GM23248 (cell line): Measurements from ENCODE around the gene SH3D19. TPM values are rescaled to one million over a fixed set of nuclear protein-coding genes. Genes with fewer than 3 reads are reported as not detected.

Experiments used
- DNase-seq: peaks from one replicate; pipeline ENCODE4 v3.0.0-alpha.2; 2015
- H2AFZ ChIP-seq: fragments of 200-600 bp; sonication (generic); 2 replicates; pipeline ENCODE4 v1.6.1; 2016; ENCODE audit warnings: antibody characterized with exemption
- H3F3A ChIP-seq: fragments of 200-600 bp; sonication (generic); 2 replicates; pipeline ENCODE4 v1.6.1; 2016; ENCODE audit warnings: mild to moderate bottlenecking, antibody characterized with exemption, mixed run types; ENCODE audit not compliant: insufficient read depth
- H3K27ac ChIP-seq: fragments of 200-600 bp; sonication (generic); 2 replicates; pipeline ENCODE4 v1.5.1; 2016; ENCODE audit warnings: mild to moderate bottlenecking
- H3K27me3 ChIP-seq: fragments of 200-600 bp; sonication (generic); replicated peaks from 2 replicates; pipeline ENCODE4 v1.6.1; 2016; ENCODE audit warnings: mild to moderate bottlenecking; ENCODE audit not compliant: insufficient read depth
- H3K36me3 ChIP-seq: fragments of 200-600 bp; sonication (generic); 2 replicates; pipeline ENCODE4 v1.6.1; 2016; ENCODE audit warnings: low read depth, mild to moderate bottlenecking
- H3K4me1 ChIP-seq: fragments of 200-600 bp; sonication (generic); 2 replicates; pipeline ENCODE4 v1.6.1; 2016; ENCODE audit warnings: mild to moderate bottlenecking; ENCODE audit not compliant: insufficient read depth
- H3K4me2 ChIP-seq: fragments of 200-600 bp; sonication (generic); one replicate; pipeline ENCODE4 v1.6.1; 2016; ENCODE audit warnings: mild to moderate bottlenecking; ENCODE audit not compliant: unreplicated experiment
- H3K4me3 ChIP-seq: fragments of 200-600 bp; sonication (generic); 2 replicates; pipeline ENCODE4 v1.5.1; 2016; ENCODE audit warnings: mild to moderate bottlenecking
- H3K79me2 ChIP-seq: fragments of 200-600 bp; sonication (generic); 2 replicates; pipeline ENCODE4 v1.6.1; 2016; ENCODE audit warnings: mild to moderate bottlenecking; ENCODE audit not compliant: insufficient read depth
- H3K9ac ChIP-seq: fragments of 200-600 bp; sonication (generic); 2 replicates; pipeline ENCODE4 v1.6.1; 2016; ENCODE audit warnings: mild to moderate bottlenecking
- H3K9me2 ChIP-seq: fragments of 200-600 bp; sonication (generic); 2 replicates; pipeline ENCODE4 v1.6.1; 2016; ENCODE audit warnings: mixed run types, mild to moderate bottlenecking, moderate library complexity; ENCODE audit not compliant: insufficient read depth
- H3K9me3 ChIP-seq: fragments of 200-600 bp; sonication (generic); one replicate; pipeline ENCODE4 v1.6.1; 2017; ENCODE audit warnings: low read depth
- H4K20me1 ChIP-seq: fragments of 200-600 bp; sonication (generic); 2 replicates; pipeline ENCODE4 v1.6.0; 2016; ENCODE audit not compliant: insufficient read depth
- EZH2 ChIP-seq: fragments of 200-600 bp; sonication (generic); IDR thresholded peaks from 2 replicates; pipeline ENCODE4 v1.6.1; 2018; ENCODE audit warnings: antibody characterized with exemption, mild to moderate bottlenecking; ENCODE audit not compliant: insufficient read depth, poor library complexity, severe bottlenecking
- EZH2phosphoT487 ChIP-seq: fragments of 200-600 bp; sonication (generic); IDR thresholded peaks from 2 replicates; pipeline ENCODE4 v1.6.1; 2018; ENCODE audit warnings: antibody characterized with exemption, moderate library complexity, mild to moderate bottlenecking, low read depth; ENCODE audit not compliant: insufficient read depth
- WGBS, 2 experiments: methylation state at CpG; one replicate each; pipeline ENCODE4 v1.1.6; 2015 to 2017; ENCODE audit warnings: low lambda C conversion rate in 2 of 2, low coverage in 1 of 2; ENCODE audit errors: missing lambda C conversion rate in 2 of 2; 5-methylcytosine and 5-hydroxymethylcytosine counted together
- in situ Hi-C: fragments of 300-500 bp; cut with MboI; formaldehyde crosslinking; loops from 2 replicates; pipeline ENCODE4 v1.15.0; 2020
- polyA plus RNA-seq: library from polyadenylated mRNA; unstranded; fragments of >200 nt; fragmentation: Nextera tagmentation; extraction: Ambion mirVana; gene quantifications from 2 replicates; pipeline ENCODE4 v1.2.1, GENCODE V29; 2016
- total RNA-seq: library from RNA; depleted of rRNA; stranded (reverse); fragments of >200 nt; shearing (Covaris generic); gene quantifications from 2 replicates; pipeline ENCODE4 v1.2.3, GENCODE V29; 2014

Gene SH3D19
- total and polyA plus RNA-seq, 2 experiments from 2014 or later: 29.1 to 47.8 TPM

- no peak overlapping the region for H3K4me2 ChIP-seq
- peak overlapping the region; percentile 59 for H3K27ac ChIP-seq
- H3K9me2 ChIP-seq: no peaks in the 10 kb centered on the region
- peaks cover 36% of the 10 kb centered on the region for H3K4me1 ChIP-seq
- no peaks in the 10 kb centered on the region for H3K27me3 ChIP-seq
- peaks cover 76% of the 10 kb centered on the region for H3K79me2 ChIP-seq
- DNase-seq: peak; percentile 70
- no peaks in the 10 kb centered on the region; the same call in 1 of the 2 replicates for H4K20me1 ChIP-seq
- no peak overlapping the region for H2AFZ ChIP-seq
- H3K9me3 ChIP-seq: no peaks in the 10 kb centered on the region
- no peaks in the 10 kb centered on the region for H3K36me3 ChIP-seq
- in situ Hi-C loops: no loop called here
- H3K4me3 ChIP-seq: no peak overlapping the region
- H3F3A ChIP-seq: peaks cover 18% of the 10 kb centered on the region; the same call in 1 of the 2 replicates
- H3K9ac ChIP-seq: no peak overlapping the region
- 100% methylated on average over 1 of the region's 1 CpG for WGBS, 2 experiments
- TF ChIP-seq EZH2: no peak
- no peak for TF ChIP-seq EZH2phosphoT487
These were observed 132.7 kb downstream of the SH3D19 start for GRCh38 chr4:151192556-151193235.

- in situ Hi-C loops: no loop called here
- peak overlapping the region; percentile 61 for H3K27ac ChIP-seq
- no peaks in the 10 kb centered on the region for H3K27me3 ChIP-seq
- no peak overlapping the region for H2AFZ ChIP-seq
- H3K9me3 ChIP-seq: no peaks in the 10 kb centered on the region
- DNase-seq: peak; percentile 80
- H3K79me2 ChIP-seq: peaks cover 47% of the 10 kb centered on the region; the same call in 1 of the 2 replicates
- 85 to 90% methylated on average over 6 of the region's 6 CpGs for WGBS, 2 experiments
- H3K9ac ChIP-seq: no peak overlapping the region
- no peak overlapping the region for H3K4me3 ChIP-seq
- TF ChIP-seq EZH2 (no peak), EZH2phosphoT487 (no peak)
- H3K9me2 ChIP-seq: no peaks in the 10 kb centered on the region
- H3F3A ChIP-seq: peaks cover 8% of the 10 kb centered on the region; the same call in 1 of the 2 replicates
- peaks cover 14% of the 10 kb centered on the region for H3K4me1 ChIP-seq
- no peaks in the 10 kb centered on the region; the same call in 1 of the 2 replicates for H4K20me1 ChIP-seq
- H3K4me2 ChIP-seq: no peak overlapping the region
- no peaks in the 10 kb centered on the region for H3K36me3 ChIP-seq
These were observed 140.6 kb downstream of the SH3D19 start for GRCh38 chr4:151184523-151185458.

- 0 out of 2 replicates have a peak, but pooled peaks cover 9% of the 10 kb centered on the region for H3K36me3 ChIP-seq
- no peak overlapping the region for H3K4me3 ChIP-seq
- no peak overlapping the region for H2AFZ ChIP-seq
- in situ Hi-C loops: no loop called here
- no peaks in the 10 kb centered on the region for H3K9me2 ChIP-seq
- no peaks in the 10 kb centered on the region for H4K20me1 ChIP-seq
- H3K4me1 ChIP-seq: peaks cover 14% of the 10 kb centered on the region
- H3K9me3 ChIP-seq: no peaks in the 10 kb centered on the region
- H3F3A ChIP-seq: peaks cover 8% of the 10 kb centered on the region; the same call in 1 of the 2 replicates
- WGBS, 2 experiments: 80% methylated on average over 5 of the region's 5 CpGs
- no peak for DNase-seq
- H3K79me2 ChIP-seq: peaks cover 30% of the 10 kb centered on the region
- no peak for TF ChIP-seq EZH2phosphoT487
- no peak for TF ChIP-seq EZH2
- H3K27ac ChIP-seq: no peak overlapping the region
- H3K9ac ChIP-seq: no peak overlapping the region
- H3K4me2 ChIP-seq: no peak overlapping the region
- H3K27me3 ChIP-seq: no peaks in the 10 kb centered on the region
These were observed 142.9 kb downstream of the SH3D19 start for GRCh38 chr4:151182455-151182996.

GRCh38 chr4:151176685-151177084 lies 148.7 kb downstream of the SH3D19 start:
- Histone ChIP-seq H3K4me1 (no peaks in the 10 kb centered on the region), H3K36me3 (peaks cover 47% of the 10 kb centered on the region), H3K4me2 (no peak overlapping the region), H3K27me3 (no peaks in the 10 kb centered on the region), H3K4me3 (no peak overlapping the region), H3K9me2 (no peaks in the 10 kb centered on the region), H3K27ac (no peak overlapping the region), H3K9ac (no peak overlapping the region), H3K79me2 (peaks cover 19% of the 10 kb centered on the region; the same call in 1 of the 2 replicates), H3F3A (no peaks in the 10 kb centered on the region), H2AFZ (no peak overlapping the region), H4K20me1 (no peaks in the 10 kb centered on the region), H3K9me3 (no peaks in the 10 kb centered on the region)
- in situ Hi-C loops: no loop called here
- TF ChIP-seq EZH2phosphoT487: no peak
- TF ChIP-seq EZH2: no peak
- 98% methylated on average over 2 of the region's 2 CpGs for WGBS, 2 experiments
- no peak for DNase-seq
